Lower leg skin (tissue), 4 donors: ENCODE measurements around the gene DCUN1D3. TPM values are rescaled to one million over a fixed set of nuclear protein-coding genes. Genes with fewer than 3 reads are reported as not detected.

Source experiments
- DNase-seq, 2 donors: peaks; one replicate each; pipeline ENCODE4 v3.0.0-alpha.2; 2019; ENCODE audit warnings: low spot score in 2 of 2
- H3K4me3 ChIP-seq: fragments of 200-600 bp; sonication (generic); 2 replicates; pipeline ENCODE4 v1.5.1; 2017; ENCODE audit warnings: mild to moderate bottlenecking, low read depth; ENCODE audit not compliant: poor library complexity, severe bottlenecking
- CTCF ChIP-seq, 3 donors: fragments of 450-650 bp; IDR thresholded peaks; one replicate each; pipeline ENCODE4 v1.5.1; 2016; ENCODE audit warnings: antibody characterized with exemption in 3 of 3, mild to moderate bottlenecking in 3 of 3, moderate library complexity in 2 of 3
- POLR2A ChIP-seq, 2 donors: fragments of 450-650 bp; IDR thresholded peaks; one replicate each; pipeline ENCODE4 v1.6.1; 2016 to 2017; ENCODE audit warnings: antibody characterized with exemption in 2 of 2, mild to moderate bottlenecking in 1 of 2, moderate library complexity in 1 of 2
- WGBS, 2 donors: methylation state at CpG; one replicate each; pipeline ENCODE4 v1.1.5; 2018; 5-methylcytosine and 5-hydroxymethylcytosine counted together
- intact Hi-C: fragments of 100-400 bp; cut with DNase I; formaldehyde crosslinking; loops from one replicate; pipeline ENCODE4 v1.15.0; 2023; ENCODE audit warnings: low total_unique reads
- total RNA-seq, 4 donors: library from RNA; depleted of rRNA; stranded (reverse); fragments of >200 nt; gene quantifications; one replicate each; pipeline ENCODE4 v1.1.0, GENCODE V29; 2016

Gene DCUN1D3
- total RNA-seq, 4 donors from 2014 or later, result 18.2 to 20.8 (median 18.3) TPM

- TF ChIP-seq POLR2A (IDR thresholded peaks at IDR 0.05) (no peak), CTCF (IDR thresholded peaks at IDR 0.05) (no peak)
- no peak overlapping the region for H3K4me3 ChIP-seq
- DNase-seq, result no peak
- 67 to 83% methylated on average over 2 of the region's 2 CpGs for WGBS, 2 donors
- intact Hi-C loops, result no loop called here
These were observed 67.1 kb downstream of the DCUN1D3 start for GRCh38 chr16:20833086-20833485.

- intact Hi-C loops, result no loop called here
- DNase-seq, result no peak
- no peak overlapping the region for H3K4me3 ChIP-seq
- 57 to 60% methylated on average over 1 of the region's 1 CpG for WGBS, 2 donors
- no peak for TF ChIP-seq POLR2A (IDR thresholded peaks at IDR 0.05)
- no peak for TF ChIP-seq CTCF (IDR thresholded peaks at IDR 0.05)
These were observed 69.8 kb downstream of the DCUN1D3 start for GRCh38 chr16:20830372-20830771.

- WGBS, 2 donors, result 90 to 95% methylated on average over 1 of the region's 1 CpG
- intact Hi-C loops, result no loop called here
- no peak for DNase-seq
- no peak overlapping the region for H3K4me3 ChIP-seq
- TF ChIP-seq CTCF (IDR thresholded peaks at IDR 0.05) (no peak), POLR2A (IDR thresholded peaks at IDR 0.05) (no peak)
These were observed 70.6 kb downstream of the DCUN1D3 start for GRCh38 chr16:20829536-20829935.

GRCh38 chr16:20826039-20826566 is 74.1 kb downstream of the DCUN1D3 start:
- intact Hi-C loops, result no loop called here
- H3K4me3 ChIP-seq, result no peak overlapping the region
- WGBS, 2 donors, result 71 to 84% methylated on average over 3 of the region's 3 CpGs
- TF ChIP-seq CTCF (IDR thresholded peaks at IDR 0.05) (no peak), POLR2A (IDR thresholded peaks at IDR 0.05) (no peak)
- no peak for DNase-seq

- no peak for DNase-seq
- 83 to 87% methylated on average over 3 of the region's 3 CpGs for WGBS, 2 donors
- TF ChIP-seq POLR2A (IDR thresholded peaks at IDR 0.05), result no peak
- no peak for TF ChIP-seq CTCF (IDR thresholded peaks at IDR 0.05)
- no peak overlapping the region for H3K4me3 ChIP-seq
- intact Hi-C loops, result no loop called here
These were observed 77.4 kb downstream of the DCUN1D3 start for GRCh38 chr16:20822521-20823325.
